ENCODE results near the gene ANKH.

- TF ChIP-seq CTCF (IDR thresholded peaks at IDR 0.05) (no peak), POLR2A (IDR thresholded peaks at IDR 0.05) (no peak)
These were observed 29.5 kb downstream of the ANKH start for GRCh38 chr5:14842117-14842516.
